Right lobe of liver (tissue), 6 donors: ENCODE results near the gene PLEKHM2. TPM values are rescaled to one million over a fixed set of nuclear protein-coding genes. Genes with fewer than 3 reads are reported as not detected.
A peak's percentile ranks its signal among the peaks of the same experiment; 100 is the strongest.

Source experiments
- ATAC-seq, 4 donors: fragments of 200-7000 bp; cut with Tn5 transposase; one replicate each; pipeline ENCODE4 v1.9.1; 2020; ENCODE audit warnings: mild to moderate bottlenecking in 4 of 4, moderate library complexity in 4 of 4
- DNase-seq, 3 donors: peaks; one replicate each; pipeline ENCODE4 v3.0.0-alpha.2; 2020
- H3K27ac ChIP-seq, 3 donors: fragments of 200-600 bp; one replicate each; pipeline ENCODE4 v1.8.0; 2022
- H3K27me3 ChIP-seq, 2 donors: fragments of 200-600 bp; one replicate each; pipeline ENCODE4 v1.8.0; 2022
- H3K36me3 ChIP-seq, 4 donors: fragments of 200-600 bp; sonication (generic) in 1 of 4; one replicate each; pipeline versions ENCODE4 v1.5.1 to v1.8.0; 2017 to 2022; ENCODE audit warnings: control low read depth in 1 of 4
- H3K4me1 ChIP-seq, 4 donors: fragments of 200-600 bp; sonication (generic) in 1 of 4; one replicate each; pipeline versions ENCODE4 v1.5.1 to v1.8.0; 2017 to 2022; ENCODE audit warnings: control low read depth in 1 of 4
- H3K4me3 ChIP-seq, 3 donors: fragments of 200-600 bp; one replicate each; pipeline ENCODE4 v1.8.0; 2022
- H3K9me3 ChIP-seq, 4 donors: fragments of 200-600 bp; sonication (generic) in 1 of 4; one replicate each; pipeline versions ENCODE4 v1.5.1 to v1.8.0; 2017 to 2022; ENCODE audit warnings: control low read depth in 1 of 4
- CTCF ChIP-seq, 4 donors: fragments of 200-600 bp in 3 of 4; fragments of 450-650 bp in 1 of 4; IDR thresholded peaks; one replicate each; pipeline versions ENCODE4 v1.5.1 to v1.8.0; 2016 to 2022; ENCODE audit warnings: antibody characterized with exemption in 4 of 4, mild to moderate bottlenecking in 2 of 4
- POLR2A ChIP-seq: fragments of 450-650 bp; IDR thresholded peaks from one replicate; pipeline ENCODE4 v1.6.1; 2017; ENCODE audit warnings: antibody characterized with exemption, mild to moderate bottlenecking
- WGBS: methylation state at CpG from one replicate; pipeline ENCODE4 v1.1.6; 2018; ENCODE audit warnings: low coverage, low lambda C conversion rate; ENCODE audit not compliant: insufficient coverage; ENCODE audit errors: missing lambda C conversion rate; 5-methylcytosine and 5-hydroxymethylcytosine counted together
- intact Hi-C, 2 donors: fragments of 100-400 bp; cut with DNase I; formaldehyde crosslinking; loops; one replicate each; pipeline versions ENCODE4 v1.11.2 to v1.14.1; 2022
- total RNA-seq, 6 experiments: library from RNA; depleted of rRNA in 2 of 6; stranded (reverse); fragments of >200 nt in 2 of 6; fragmentation: NEBNext Ultra II Directional in 3 of 6; extraction: Animal tissue kit (Norgen Biotek cat#: 25700) in 3 of 6; gene quantifications; one replicate each; pipeline versions ENCODE4 v1.1.0 to v1.2.4, GENCODE V29; 2016 to 2023
- donor health status: DM: no; HTN: yes; CAD: no.
- donor health status: DM: no; HTN: no; CAD: no.
- donor health status: DM: no; HTN: no; CAD: no.
- donor health status: DM: no; HTN: yes; CAD: no.
- donor health status: DM: no; HTN: yes; CAD: no.

PLEKHM2 gene
- total RNA-seq, 6 experiments from 2014 or later = 15.6 to 27.9 (median 20.2) TPM

- H3K4me3 ChIP-seq = no peak overlapping the region
- no peak for DNase-seq
- H3K4me1 ChIP-seq = peaks cover 0 to 6% (median 0%) of the 10 kb centered on the region in 4 donors
- WGBS = 72% methylated on average over 5 of the region's 9 CpGs
- no peaks in the 10 kb centered on the region for H3K36me3 ChIP-seq
- no peak overlapping the region for H3K27ac ChIP-seq
- no peak for ATAC-seq
- TF ChIP-seq CTCF (IDR thresholded peaks at IDR 0.05) (no peak), POLR2A (no peak)
- no peaks in the 10 kb centered on the region for H3K27me3 ChIP-seq
- H3K9me3 ChIP-seq = no peaks in the 10 kb centered on the region
- intact Hi-C loops = no loop called here
Measured at GRCh38 chr1:15757016-15757543, 73.0 kb downstream of the PLEKHM2 start.

DNA sequence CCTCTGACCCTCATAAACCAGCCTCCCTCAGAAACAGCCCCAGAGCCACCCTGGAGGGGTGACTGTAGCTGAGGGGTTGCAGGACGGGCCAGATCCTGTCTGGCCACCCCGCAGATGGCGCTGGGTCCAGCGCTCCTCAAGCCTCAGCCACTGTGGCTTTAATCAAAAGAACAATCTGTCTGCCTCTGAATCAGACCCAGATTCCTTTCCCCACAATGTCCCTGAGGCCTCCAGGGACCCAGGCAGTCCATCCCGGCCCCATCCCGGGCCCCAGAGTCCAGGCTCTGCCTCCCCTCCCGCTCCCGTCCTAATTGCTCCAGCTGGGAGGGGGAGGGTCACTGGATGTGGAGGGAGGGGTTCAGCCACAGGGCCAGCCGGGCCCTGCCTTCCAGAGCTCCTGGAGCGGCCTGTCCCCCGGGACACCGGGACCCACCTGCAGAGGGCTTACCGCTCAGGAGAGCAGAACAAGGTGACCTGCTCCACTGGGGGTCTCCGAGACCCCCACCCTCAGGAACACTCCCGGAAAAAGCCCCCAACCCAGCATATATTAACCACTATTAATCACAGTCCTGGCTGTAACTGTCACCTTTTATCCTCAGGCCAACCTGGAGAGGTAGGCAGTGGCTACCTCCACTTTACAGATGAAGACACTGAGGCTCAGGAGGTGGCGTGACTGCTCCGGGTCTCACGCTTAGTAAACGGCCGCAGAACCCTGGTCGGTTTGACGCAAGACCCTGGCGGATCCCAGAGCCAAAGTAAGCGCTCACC lies 73.6 kb downstream of the PLEKHM2 start:
- H3K27ac ChIP-seq = no peak overlapping the region
- intact Hi-C loops = no loop called here
- H3K9me3 ChIP-seq = no peaks in the 10 kb centered on the region
- DNase-seq (no peak), ATAC-seq (no peak)
- no peaks in the 10 kb centered on the region for H3K36me3 ChIP-seq
- TF ChIP-seq CTCF (IDR thresholded peaks at IDR 0.05) = no peak
- no peaks in the 10 kb centered on the region for H3K27me3 ChIP-seq
- WGBS = 32% methylated on average over 9 of the region's 24 CpGs
- H3K4me3 ChIP-seq = peak overlapping the region in 1 of 3 donors; percentile 55
- peaks cover 0 to 6% (median 0%) of the 10 kb centered on the region in 4 donors for H3K4me1 ChIP-seq

DNA sequence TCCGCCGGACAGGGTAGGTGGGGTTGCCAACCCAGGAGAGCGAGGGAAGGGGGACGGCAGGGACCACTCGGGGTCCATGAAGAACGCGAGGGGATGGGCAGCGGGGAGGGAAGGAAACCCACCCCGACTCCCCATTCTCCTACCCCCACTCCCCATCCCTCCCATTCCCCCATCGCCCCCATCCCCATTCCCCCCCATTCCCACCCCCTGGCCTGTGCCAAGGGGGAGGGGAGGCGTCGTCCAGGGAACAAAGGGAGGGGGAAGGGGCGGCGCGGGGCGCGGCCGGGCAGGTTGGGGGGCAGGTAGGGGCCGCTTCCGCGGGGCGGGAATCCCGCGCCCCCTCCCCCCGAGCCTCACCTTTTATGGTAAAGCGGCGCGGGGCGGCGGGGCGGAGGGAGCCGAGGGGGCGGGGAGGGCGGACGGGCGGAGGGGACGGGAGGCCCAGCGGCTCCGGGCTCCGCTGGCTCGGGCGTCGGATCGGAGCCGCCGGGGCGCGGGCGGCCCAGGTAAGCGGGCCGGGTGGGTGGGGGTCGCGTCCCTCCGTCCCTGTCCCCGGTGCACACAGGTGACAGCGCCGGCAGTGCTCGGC lies 74.3 kb downstream of the PLEKHM2 start, which contains the start of gene FBLIM1:
Gene FBLIM1 (plus strand): TSS at position 453 of the 589 bp plus-strand sequence. CDS start 6,189 bp downstream, outside the sequence.
- Histone ChIP-seq H3K36me3 (no peaks in the 10 kb centered on the region), H3K27ac (peak within 1 kb of the TSS in 2 of 3 donors; percentile 24 to 49), H3K4me3 (peak within 1 kb of the TSS; percentile 36 to 55 (median 52)), H3K9me3 (no peaks in the 10 kb centered on the region), H3K27me3 (no peaks in the 10 kb centered on the region), H3K4me1 (peaks cover 0 to 6% (median 0%) of the 10 kb centered on the region in 4 donors)
- no peak for DNase-seq
- peak in 3 of 4 donors; percentile 9 to 16 (median 14) for ATAC-seq
- intact Hi-C loops = no loop called here
- TF ChIP-seq POLR2A = no peak
- TF ChIP-seq CTCF (IDR thresholded peaks at IDR 0.05) = no peak
- 7% methylated on average over 14 of the region's 58 CpGs for WGBS

DNA sequence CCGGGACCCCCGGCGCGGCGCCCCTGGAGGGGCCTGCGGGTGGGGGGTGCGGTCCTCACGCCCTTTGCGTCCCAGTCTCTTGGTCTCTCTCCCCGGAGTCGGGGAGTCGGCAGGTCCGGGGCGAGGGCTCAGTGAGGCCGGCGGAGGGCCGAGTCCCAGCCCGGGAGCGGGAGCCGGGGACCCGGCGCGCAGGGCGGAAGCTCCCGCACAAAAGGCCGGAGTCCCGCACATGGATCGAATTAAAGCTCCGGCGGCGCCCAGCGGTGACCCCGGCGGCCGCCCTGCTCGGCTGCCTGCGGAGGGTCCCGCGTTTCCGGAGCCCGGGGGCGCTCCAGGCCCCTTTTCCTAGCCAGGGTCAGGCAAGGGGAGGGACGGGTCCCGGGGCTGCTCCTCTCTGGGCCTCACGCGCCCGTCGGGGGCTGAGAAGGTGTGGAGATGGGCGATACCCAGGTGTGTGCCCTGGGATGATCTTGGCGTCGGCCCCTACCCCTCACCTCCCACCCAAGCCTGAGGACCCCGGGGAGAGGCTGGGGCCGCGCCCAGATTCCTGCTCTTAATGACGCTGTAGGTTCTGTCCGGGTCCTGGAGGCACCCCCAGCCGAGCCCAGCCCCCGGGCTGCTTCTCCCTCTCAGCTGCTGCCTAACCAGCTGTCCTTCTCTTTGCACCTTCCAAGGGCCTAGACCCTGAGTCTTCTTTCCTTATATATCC lies 75.0 kb downstream of the PLEKHM2 start:
- H3K27ac ChIP-seq = peak overlapping the region in 2 of 3 donors; percentile 24 to 49
- intact Hi-C loops = no loop called here
- H3K4me3 ChIP-seq = peak overlapping the region; percentile 36 to 55 (median 52)
- no peaks in the 10 kb centered on the region for H3K36me3 ChIP-seq
- WGBS = no CpG with 5 or more reads among the region's 58 CpGs
- ATAC-seq (peak; percentile 12 to 43 (median 32)), DNase-seq (no peak)
- H3K4me1 ChIP-seq = peaks cover 0 to 6% (median 0%) of the 10 kb centered on the region in 4 donors
- no peaks in the 10 kb centered on the region for H3K27me3 ChIP-seq
- no peaks in the 10 kb centered on the region for H3K9me3 ChIP-seq
- TF ChIP-seq POLR2A = no peak
- TF ChIP-seq CTCF (IDR thresholded peaks at IDR 0.05) = no peak
